GM23338 (cell line): ENCODE measurements around the gene ZNF816. TPM values are rescaled to one million over a fixed set of nuclear protein-coding genes. Genes with fewer than 3 reads are reported as not detected.

Source experiments
- ATAC-seq: fragments of 200-7000 bp; cut with Tn5 transposase; 3 replicates; pipeline ENCODE4 v1.9.1; 2020
- DNase-seq: peaks from one replicate; pipeline ENCODE4 v3.0.0-alpha.2; 2015; ENCODE audit warnings: low spot score
- H2AFZ ChIP-seq: fragments of 200-600 bp; sonication (generic); 2 replicates; pipeline ENCODE4 v1.8.0; 2016; ENCODE audit warnings: antibody characterized with exemption, mild to moderate bottlenecking, moderate library complexity
- H3F3A ChIP-seq: fragments of 200-600 bp; sonication (generic); replicated peaks from 2 replicates; pipeline ENCODE4 v1.8.0; 2017; ENCODE audit warnings: antibody characterized with exemption, mixed run types, low read depth
- H3K27ac ChIP-seq: fragments of 200-600 bp; sonication (generic); 2 replicates; pipeline ENCODE4 v1.6.1; 2016; ENCODE audit warnings: low read depth
- H3K27me3 ChIP-seq: fragments of 200-600 bp; sonication (generic); 2 replicates; pipeline ENCODE4 v1.8.0; 2016; ENCODE audit warnings: mild to moderate bottlenecking, mixed run types, moderate library complexity; ENCODE audit not compliant: insufficient read depth
- H3K36me3 ChIP-seq: fragments of 200-600 bp; sonication (generic); 2 replicates; pipeline ENCODE4 v1.8.0; 2016; ENCODE audit warnings: mild to moderate bottlenecking; ENCODE audit not compliant: insufficient read depth
- H3K4me1 ChIP-seq: fragments of 200-600 bp; sonication (generic); 2 replicates; pipeline ENCODE4 v1.8.0; 2016; ENCODE audit warnings: mild to moderate bottlenecking, moderate library complexity; ENCODE audit not compliant: insufficient read depth
- H3K4me2 ChIP-seq: fragments of 200-600 bp; sonication (generic); 2 replicates; pipeline ENCODE4 v1.7.1; 2017; ENCODE audit warnings: mixed run types
- H3K4me3 ChIP-seq: fragments of 200-600 bp; sonication (generic); 2 replicates; pipeline ENCODE4 v1.6.1; 2016; ENCODE audit warnings: mixed run types
- H3K79me2 ChIP-seq: fragments of 200-600 bp; sonication (generic); replicated peaks from 2 replicates; pipeline ENCODE4 v1.8.0; 2017; ENCODE audit warnings: mild to moderate bottlenecking; ENCODE audit not compliant: insufficient read depth
- H3K9me2 ChIP-seq: fragments of 200-600 bp; sonication (generic); 2 replicates; pipeline ENCODE4 v1.8.0; 2017; ENCODE audit not compliant: insufficient read depth
- H4K20me1 ChIP-seq: fragments of 200-600 bp; sonication (generic); replicated peaks from 2 replicates; pipeline ENCODE4 v1.8.0; 2017; ENCODE audit warnings: mild to moderate bottlenecking; ENCODE audit not compliant: insufficient read depth
- H3K27ac Mint-ChIP-seq: 2 replicates; pipeline ENCODE4 v1.8.0; 2020; ENCODE audit warnings: inconsistent platforms, mild to moderate bottlenecking, moderate library complexity, mixed read lengths
- H3K27me3 Mint-ChIP-seq: 3 replicates; pipeline ENCODE4 v1.8.0; 2022; ENCODE audit warnings: low read depth, mild to moderate bottlenecking, moderate library complexity, mixed read lengths, inconsistent platforms; ENCODE audit not compliant: insufficient read depth, poor library complexity
- H3K36me3 Mint-ChIP-seq: 3 replicates; pipeline ENCODE4 v1.8.0; 2021; ENCODE audit warnings: low read depth, mild to moderate bottlenecking, inconsistent platforms, moderate library complexity, mixed read lengths
- H3K4me1 Mint-ChIP-seq: 3 replicates; pipeline ENCODE4 v1.8.0; 2020; ENCODE audit warnings: mild to moderate bottlenecking, inconsistent platforms, mixed read lengths
- H3K4me3 Mint-ChIP-seq: 3 replicates; pipeline ENCODE4 v1.8.0; 2021; ENCODE audit warnings: moderate library complexity, mild to moderate bottlenecking, inconsistent platforms, mixed read lengths
- H3K9me3 Mint-ChIP-seq: 3 replicates; pipeline ENCODE4 v1.8.0; 2020; ENCODE audit warnings: moderate library complexity, mild to moderate bottlenecking, inconsistent platforms, mixed read lengths
- CREB1 ChIP-seq: fragments of 250-450 bp; sonication (Bioruptor Pico); IDR thresholded peaks from 2 replicates; pipeline ENCODE4 v1.5.0; 2020; ENCODE audit warnings: low read depth, mild to moderate bottlenecking, moderate library complexity
- EZH2 ChIP-seq: fragments of 200-600 bp; sonication (generic); IDR thresholded peaks from one replicate; pipeline ENCODE4 v1.8.0; 2017; ENCODE audit warnings: antibody characterized with exemption, mild to moderate bottlenecking, low read depth; ENCODE audit not compliant: unreplicated experiment
- EZH2phosphoT487 ChIP-seq: fragments of 200-600 bp; sonication (generic); IDR thresholded peaks from one replicate; pipeline ENCODE4 v1.8.1; 2018; ENCODE audit warnings: antibody characterized with exemption; ENCODE audit not compliant: unreplicated experiment
- JUNB ChIP-seq: IDR thresholded peaks from one replicate; pipeline ENCODE4 v1.6.1; 2016; ENCODE audit warnings: antibody characterized with exemption; ENCODE audit not compliant: unreplicated experiment
- NANOG ChIP-seq: IDR thresholded peaks from 2 replicates; pipeline ENCODE4 v1.6.1; 2016; ENCODE audit warnings: antibody characterized with exemption, borderline replicate concordance
- POLR2AphosphoS5 ChIP-seq: IDR thresholded peaks from 2 replicates; pipeline ENCODE4 v1.6.1; 2016; ENCODE audit warnings: antibody characterized with exemption, low read depth
- ZNF114 ChIP-seq: fragments of 250-450 bp; sonication (Bioruptor Pico); IDR thresholded peaks from 2 replicates; pipeline ENCODE4 v1.5.0; 2020; ENCODE audit warnings: mild to moderate bottlenecking, moderate library complexity
- ZNF331 ChIP-seq: fragments of 250-450 bp; sonication (Bioruptor Pico); IDR thresholded peaks from 2 replicates; pipeline ENCODE4 v1.5.0; 2020; ENCODE audit warnings: low read depth, mild to moderate bottlenecking, moderate library complexity
- polyA plus RNA-seq: library from polyadenylated mRNA; unstranded; fragments of >200 nt; fragmentation: Nextera tagmentation; extraction: Ambion mirVana; gene quantifications from 2 replicates; pipeline ENCODE4 v1.2.1, GENCODE V29; 2016
- total RNA-seq: library from RNA; depleted of rRNA; stranded (reverse); fragments of >200 nt; shearing (Covaris generic); gene quantifications from 2 replicates; pipeline ENCODE4 v1.2.3, GENCODE V29; 2014
- TF ChIP-seq, protein P1 (sequence below): fragments of 250-450 bp; sonication (Bioruptor Pico); IDR thresholded peaks from 2 replicates; pipeline ENCODE4 v1.5.0; 2020; ENCODE audit warnings: mild to moderate bottlenecking, moderate library complexity
- TF ChIP-seq, protein P2 (sequence below), 2 experiments: fragments of 200-600 bp in 1 of 2; sonication (generic) in 1 of 2; conservative IDR thresholded peaks; 2 replicates each; pipeline versions ENCODE4 v1.5.1 to v1.6.1; 2016 to 2017; ENCODE audit warnings: antibody characterized with exemption in 2 of 2, low read depth in 2 of 2, mild to moderate bottlenecking in 2 of 2, moderate library complexity in 1 of 2
- TF ChIP-seq, protein P3 (sequence below): IDR thresholded peaks from 2 replicates; pipeline ENCODE4 v1.6.1; 2016; ENCODE audit warnings: antibody characterized with exemption
- TF ChIP-seq, protein P4 (sequence below): IDR thresholded peaks from one replicate; pipeline ENCODE4 v1.6.1; 2018; ENCODE audit warnings: antibody characterized with exemption; ENCODE audit not compliant: unreplicated experiment

Gene ZNF816
- total and polyA plus RNA-seq, 2 experiments from 2014 or later = 7.0 to 9.5 TPM

DNA sequence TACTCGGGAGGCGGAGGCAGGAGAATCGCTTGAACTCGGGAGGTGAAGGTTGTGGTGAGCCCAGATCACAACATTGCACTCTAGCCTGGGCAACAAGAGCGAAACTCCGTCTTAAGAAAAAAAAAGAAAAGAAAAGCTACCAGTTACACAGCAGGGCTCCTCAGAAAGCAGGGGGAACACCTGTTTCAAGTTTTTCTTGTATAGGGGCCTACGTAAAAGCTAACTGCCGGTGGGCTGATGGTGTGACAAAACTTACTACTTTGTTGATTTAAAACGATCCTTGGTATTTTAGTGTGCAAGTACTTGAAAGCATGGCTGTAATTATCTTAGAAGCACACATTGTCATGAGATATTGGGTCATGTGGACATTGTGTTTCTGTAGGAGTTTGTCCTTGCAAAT lies 35.3 kb upstream of the ZNF816 start (continued):
- TF ChIP-seq, protein P1, sequence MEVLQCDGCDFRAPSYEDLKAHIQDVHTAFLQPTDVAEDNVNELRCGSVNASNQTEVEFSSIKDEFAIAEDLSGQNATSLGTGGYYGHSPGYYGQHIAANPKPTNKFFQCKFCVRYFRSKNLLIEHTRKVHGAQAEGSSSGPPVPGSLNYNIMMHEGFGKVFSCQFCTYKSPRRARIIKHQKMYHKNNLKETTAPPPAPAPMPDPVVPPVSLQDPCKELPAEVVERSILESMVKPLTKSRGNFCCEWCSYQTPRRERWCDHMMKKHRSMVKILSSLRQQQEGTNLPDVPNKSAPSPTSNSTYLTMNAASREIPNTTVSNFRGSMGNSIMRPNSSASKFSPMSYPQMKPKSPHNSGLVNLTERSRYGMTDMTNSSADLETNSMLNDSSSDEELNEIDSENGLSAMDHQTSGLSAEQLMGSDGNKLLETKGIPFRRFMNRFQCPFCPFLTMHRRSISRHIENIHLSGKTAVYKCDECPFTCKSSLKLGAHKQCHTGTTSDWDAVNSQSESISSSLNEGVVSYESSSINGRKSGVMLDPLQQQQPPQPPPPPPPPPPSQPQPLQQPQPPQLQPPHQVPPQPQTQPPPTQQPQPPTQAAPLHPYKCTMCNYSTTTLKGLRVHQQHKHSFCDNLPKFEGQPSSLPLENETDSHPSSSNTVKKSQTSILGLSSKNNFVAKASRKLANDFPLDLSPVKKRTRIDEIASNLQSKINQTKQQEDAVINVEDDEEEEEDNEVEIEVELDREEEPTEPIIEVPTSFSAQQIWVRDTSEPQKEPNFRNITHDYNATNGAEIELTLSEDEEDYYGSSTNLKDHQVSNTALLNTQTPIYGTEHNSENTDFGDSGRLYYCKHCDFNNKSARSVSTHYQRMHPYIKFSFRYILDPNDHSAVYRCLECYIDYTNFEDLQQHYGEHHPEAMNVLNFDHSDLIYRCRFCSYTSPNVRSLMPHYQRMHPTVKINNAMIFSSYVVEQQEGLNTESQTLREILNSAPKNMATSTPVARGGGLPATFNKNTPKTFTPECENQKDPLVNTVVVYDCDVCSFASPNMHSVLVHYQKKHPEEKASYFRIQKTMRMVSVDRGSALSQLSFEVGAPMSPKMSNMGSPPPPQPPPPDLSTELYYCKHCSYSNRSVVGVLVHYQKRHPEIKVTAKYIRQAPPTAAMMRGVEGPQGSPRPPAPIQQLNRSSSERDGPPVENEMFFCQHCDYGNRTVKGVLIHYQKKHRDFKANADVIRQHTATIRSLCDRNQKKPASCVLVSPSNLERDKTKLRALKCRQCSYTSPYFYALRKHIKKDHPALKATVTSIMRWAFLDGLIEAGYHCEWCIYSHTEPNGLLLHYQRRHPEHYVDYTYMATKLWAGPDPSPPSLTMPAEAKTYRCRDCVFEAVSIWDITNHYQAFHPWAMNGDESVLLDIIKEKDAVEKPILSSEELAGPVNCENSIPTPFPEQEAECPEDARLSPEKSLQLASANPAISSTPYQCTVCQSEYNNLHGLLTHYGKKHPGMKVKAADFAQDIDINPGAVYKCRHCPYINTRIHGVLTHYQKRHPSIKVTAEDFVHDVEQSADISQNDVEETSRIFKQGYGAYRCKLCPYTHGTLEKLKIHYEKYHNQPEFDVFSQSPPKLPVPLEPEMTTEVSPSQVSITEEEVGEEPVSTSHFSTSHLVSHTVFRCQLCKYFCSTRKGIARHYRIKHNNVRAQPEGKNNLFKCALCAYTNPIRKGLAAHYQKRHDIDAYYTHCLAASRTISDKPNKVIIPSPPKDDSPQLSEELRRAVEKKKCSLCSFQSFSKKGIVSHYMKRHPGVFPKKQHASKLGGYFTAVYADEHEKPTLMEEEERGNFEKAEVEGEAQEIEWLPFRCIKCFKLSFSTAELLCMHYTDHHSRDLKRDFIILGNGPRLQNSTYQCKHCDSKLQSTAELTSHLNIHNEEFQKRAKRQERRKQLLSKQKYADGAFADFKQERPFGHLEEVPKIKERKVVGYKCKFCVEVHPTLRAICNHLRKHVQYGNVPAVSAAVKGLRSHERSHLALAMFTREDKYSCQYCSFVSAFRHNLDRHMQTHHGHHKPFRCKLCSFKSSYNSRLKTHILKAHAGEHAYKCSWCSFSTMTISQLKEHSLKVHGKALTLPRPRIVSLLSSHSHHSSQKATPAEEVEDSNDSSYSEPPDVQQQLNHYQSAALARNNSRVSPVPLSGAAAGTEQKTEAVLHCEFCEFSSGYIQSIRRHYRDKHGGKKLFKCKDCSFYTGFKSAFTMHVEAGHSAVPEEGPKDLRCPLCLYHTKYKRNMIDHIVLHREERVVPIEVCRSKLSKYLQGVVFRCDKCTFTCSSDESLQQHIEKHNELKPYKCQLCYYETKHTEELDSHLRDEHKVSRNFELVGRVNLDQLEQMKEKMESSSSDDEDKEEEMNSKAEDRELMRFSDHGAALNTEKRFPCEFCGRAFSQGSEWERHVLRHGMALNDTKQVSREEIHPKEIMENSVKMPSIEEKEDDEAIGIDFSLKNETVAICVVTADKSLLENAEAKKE (CRISPR knock-in tag) = no peak

DNA sequence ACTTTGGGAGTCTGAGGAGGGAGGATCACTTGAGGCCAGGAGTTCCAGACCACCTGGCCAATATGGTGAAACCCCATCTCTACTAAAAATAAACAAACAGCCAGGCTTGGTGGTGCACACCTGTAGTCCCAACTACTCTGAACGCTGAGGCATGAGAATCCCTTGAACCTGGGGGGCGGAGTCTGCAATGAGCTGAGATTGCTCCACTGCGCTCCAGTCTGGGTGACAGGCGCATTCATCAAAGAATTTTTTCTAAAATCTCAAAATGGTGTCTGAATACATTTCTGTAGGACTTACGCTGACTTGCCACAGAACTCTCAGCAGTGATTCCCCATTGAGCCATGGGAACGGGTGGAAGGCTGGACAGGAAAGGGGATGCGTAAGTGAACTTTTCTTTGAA lies 33.0 kb upstream of the ZNF816 start:
- no peak overlapping the region for H3K4me2 ChIP-seq
- H3K4me3 ChIP-seq = no peak overlapping the region
- Mint-ChIP-seq H3K27ac (no peak overlapping the region), H3K27me3 (peaks cover 67% of the 10 kb centered on the region), H3K4me3 (no peak overlapping the region), H3K9me3 (no peaks in the 10 kb centered on the region; the same call in 1 of the 3 replicates), H3K36me3 (no peaks in the 10 kb centered on the region), H3K4me1 (peaks cover 15% of the 10 kb centered on the region)
- no peaks in the 10 kb centered on the region for H3K9me2 ChIP-seq
- ATAC-seq (no peak), DNase-seq (no peak)
- H3K79me2 ChIP-seq = no peaks in the 10 kb centered on the region
- no peak overlapping the region for H3K27ac ChIP-seq
- no peak overlapping the region for H2AFZ ChIP-seq
- H3F3A ChIP-seq = 0 out of 2 replicates have a peak, but pooled peaks cover 3% of the 10 kb centered on the region
- H3K36me3 ChIP-seq = no peaks in the 10 kb centered on the region
- 0 out of 2 replicates have a peak, but pooled peaks cover 3% of the 10 kb centered on the region for H4K20me1 ChIP-seq
- peaks cover 11% of the 10 kb centered on the region for H3K4me1 ChIP-seq
- peaks cover 96% of the 10 kb centered on the region for H3K27me3 ChIP-seq
- TF ChIP-seq JUNB (no peak), EZH2 (no peak), EZH2phosphoT487 (no peak), CREB1 (CRISPR knock-in tag) (no peak), ZNF331 (CRISPR knock-in tag) (no peak), ZNF114 (CRISPR knock-in tag) (no peak), NANOG (no peak), POLR2AphosphoS5 (no peak)
- TF ChIP-seq, protein P2, sequence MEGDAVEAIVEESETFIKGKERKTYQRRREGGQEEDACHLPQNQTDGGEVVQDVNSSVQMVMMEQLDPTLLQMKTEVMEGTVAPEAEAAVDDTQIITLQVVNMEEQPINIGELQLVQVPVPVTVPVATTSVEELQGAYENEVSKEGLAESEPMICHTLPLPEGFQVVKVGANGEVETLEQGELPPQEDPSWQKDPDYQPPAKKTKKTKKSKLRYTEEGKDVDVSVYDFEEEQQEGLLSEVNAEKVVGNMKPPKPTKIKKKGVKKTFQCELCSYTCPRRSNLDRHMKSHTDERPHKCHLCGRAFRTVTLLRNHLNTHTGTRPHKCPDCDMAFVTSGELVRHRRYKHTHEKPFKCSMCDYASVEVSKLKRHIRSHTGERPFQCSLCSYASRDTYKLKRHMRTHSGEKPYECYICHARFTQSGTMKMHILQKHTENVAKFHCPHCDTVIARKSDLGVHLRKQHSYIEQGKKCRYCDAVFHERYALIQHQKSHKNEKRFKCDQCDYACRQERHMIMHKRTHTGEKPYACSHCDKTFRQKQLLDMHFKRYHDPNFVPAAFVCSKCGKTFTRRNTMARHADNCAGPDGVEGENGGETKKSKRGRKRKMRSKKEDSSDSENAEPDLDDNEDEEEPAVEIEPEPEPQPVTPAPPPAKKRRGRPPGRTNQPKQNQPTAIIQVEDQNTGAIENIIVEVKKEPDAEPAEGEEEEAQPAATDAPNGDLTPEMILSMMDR (conservative IDR thresholded peaks at IDR 0.05; ENCODE audit: low read depth in 2 of 2) = no peak
- TF ChIP-seq, protein P3, sequence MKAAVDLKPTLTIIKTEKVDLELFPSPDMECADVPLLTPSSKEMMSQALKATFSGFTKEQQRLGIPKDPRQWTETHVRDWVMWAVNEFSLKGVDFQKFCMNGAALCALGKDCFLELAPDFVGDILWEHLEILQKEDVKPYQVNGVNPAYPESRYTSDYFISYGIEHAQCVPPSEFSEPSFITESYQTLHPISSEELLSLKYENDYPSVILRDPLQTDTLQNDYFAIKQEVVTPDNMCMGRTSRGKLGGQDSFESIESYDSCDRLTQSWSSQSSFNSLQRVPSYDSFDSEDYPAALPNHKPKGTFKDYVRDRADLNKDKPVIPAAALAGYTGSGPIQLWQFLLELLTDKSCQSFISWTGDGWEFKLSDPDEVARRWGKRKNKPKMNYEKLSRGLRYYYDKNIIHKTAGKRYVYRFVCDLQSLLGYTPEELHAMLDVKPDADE = no peak
- TF ChIP-seq, protein P4, sequence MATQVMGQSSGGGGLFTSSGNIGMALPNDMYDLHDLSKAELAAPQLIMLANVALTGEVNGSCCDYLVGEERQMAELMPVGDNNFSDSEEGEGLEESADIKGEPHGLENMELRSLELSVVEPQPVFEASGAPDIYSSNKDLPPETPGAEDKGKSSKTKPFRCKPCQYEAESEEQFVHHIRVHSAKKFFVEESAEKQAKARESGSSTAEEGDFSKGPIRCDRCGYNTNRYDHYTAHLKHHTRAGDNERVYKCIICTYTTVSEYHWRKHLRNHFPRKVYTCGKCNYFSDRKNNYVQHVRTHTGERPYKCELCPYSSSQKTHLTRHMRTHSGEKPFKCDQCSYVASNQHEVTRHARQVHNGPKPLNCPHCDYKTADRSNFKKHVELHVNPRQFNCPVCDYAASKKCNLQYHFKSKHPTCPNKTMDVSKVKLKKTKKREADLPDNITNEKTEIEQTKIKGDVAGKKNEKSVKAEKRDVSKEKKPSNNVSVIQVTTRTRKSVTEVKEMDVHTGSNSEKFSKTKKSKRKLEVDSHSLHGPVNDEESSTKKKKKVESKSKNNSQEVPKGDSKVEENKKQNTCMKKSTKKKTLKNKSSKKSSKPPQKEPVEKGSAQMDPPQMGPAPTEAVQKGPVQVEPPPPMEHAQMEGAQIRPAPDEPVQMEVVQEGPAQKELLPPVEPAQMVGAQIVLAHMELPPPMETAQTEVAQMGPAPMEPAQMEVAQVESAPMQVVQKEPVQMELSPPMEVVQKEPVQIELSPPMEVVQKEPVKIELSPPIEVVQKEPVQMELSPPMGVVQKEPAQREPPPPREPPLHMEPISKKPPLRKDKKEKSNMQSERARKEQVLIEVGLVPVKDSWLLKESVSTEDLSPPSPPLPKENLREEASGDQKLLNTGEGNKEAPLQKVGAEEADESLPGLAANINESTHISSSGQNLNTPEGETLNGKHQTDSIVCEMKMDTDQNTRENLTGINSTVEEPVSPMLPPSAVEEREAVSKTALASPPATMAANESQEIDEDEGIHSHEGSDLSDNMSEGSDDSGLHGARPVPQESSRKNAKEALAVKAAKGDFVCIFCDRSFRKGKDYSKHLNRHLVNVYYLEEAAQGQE = no peak
